ENCODE measurements around the gene SEC16A.
A peak's percentile ranks its signal among the peaks of the same experiment; 100 is the strongest.

SEC16A gene
- long read RNA-seq, full-length matches to known transcripts, result 4 of 67 reads
- long read RNA-seq, partial matches to known transcripts, result 36 of 67 reads
- long read RNA-seq, other reads (novel, unspliced or antisense), result 27 of 67 reads

DNA sequence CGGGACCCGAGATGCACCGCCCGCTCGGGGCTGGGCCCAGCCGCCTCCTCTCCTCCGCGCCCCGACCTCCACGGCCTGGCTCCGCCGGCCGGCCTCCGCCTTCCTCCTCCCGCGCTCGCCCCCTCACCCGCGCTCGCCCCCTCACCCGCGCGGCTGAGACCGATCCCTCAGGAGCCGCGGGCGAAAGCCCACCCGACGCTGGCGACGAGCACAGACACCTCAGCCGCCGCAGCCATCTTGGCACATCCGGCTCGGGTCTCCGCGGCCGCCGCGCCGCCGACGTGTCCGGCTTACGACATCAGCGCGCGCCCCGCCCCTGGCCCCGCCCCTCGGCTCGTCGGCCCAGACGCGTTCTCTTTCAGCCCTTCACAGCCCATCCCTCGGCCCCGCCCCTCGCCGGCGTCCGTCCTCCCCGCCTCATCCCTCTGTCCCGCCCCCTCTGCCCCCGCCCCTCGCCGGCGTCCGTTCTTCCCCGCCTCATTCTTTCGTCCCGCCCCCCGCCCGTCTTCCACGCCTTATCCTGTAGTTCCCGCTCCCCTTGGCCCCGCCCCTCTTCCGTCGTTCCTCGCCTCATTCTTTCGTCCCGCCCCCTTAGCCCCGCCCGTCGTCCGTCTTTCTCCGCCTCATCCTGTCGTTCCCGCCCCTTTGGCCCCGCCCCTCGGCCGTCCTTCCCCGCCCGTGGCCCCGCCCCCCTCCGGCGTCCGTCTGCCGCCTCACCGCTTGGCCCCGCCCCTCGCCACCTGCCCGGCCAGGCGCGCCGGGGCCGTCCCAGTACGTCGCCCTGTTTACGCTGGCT lies at the start of gene SEC16A:
Gene SEC16A, minus strand, starts transcription at position 248 of the 796 bp plus-strand sequence. CDS start 5,425 bp downstream, outside the sequence.
- Histone ChIP-seq H3K27me3 (ENCODE audit: insufficient read depth, poor library complexity, severe bottlenecking) (no peaks in the 10 kb centered on the region), H3K4me3 (replicated peaks; ENCODE audit: insufficient read depth, low read length) (peak within 1 kb of the TSS; percentile 91), H3K27ac (replicated peaks) (peak within 1 kb of the TSS; percentile 99)
- peak; percentile 90 to 98 for DNase-seq (ENCODE audit: low read depth in 1 of 2, low spot score in 1 of 2)
- TF ChIP-seq GABPA (IDR thresholded peaks at IDR 0.05; ENCODE audit: low read depth), result no peak
- peak; percentile 51; the same call in 1 of the 2 replicates for TF ChIP-seq POLR2AphosphoS5 (IDR thresholded peaks at IDR 0.05; ENCODE audit: low read depth)
- TF ChIP-seq, protein P1, sequence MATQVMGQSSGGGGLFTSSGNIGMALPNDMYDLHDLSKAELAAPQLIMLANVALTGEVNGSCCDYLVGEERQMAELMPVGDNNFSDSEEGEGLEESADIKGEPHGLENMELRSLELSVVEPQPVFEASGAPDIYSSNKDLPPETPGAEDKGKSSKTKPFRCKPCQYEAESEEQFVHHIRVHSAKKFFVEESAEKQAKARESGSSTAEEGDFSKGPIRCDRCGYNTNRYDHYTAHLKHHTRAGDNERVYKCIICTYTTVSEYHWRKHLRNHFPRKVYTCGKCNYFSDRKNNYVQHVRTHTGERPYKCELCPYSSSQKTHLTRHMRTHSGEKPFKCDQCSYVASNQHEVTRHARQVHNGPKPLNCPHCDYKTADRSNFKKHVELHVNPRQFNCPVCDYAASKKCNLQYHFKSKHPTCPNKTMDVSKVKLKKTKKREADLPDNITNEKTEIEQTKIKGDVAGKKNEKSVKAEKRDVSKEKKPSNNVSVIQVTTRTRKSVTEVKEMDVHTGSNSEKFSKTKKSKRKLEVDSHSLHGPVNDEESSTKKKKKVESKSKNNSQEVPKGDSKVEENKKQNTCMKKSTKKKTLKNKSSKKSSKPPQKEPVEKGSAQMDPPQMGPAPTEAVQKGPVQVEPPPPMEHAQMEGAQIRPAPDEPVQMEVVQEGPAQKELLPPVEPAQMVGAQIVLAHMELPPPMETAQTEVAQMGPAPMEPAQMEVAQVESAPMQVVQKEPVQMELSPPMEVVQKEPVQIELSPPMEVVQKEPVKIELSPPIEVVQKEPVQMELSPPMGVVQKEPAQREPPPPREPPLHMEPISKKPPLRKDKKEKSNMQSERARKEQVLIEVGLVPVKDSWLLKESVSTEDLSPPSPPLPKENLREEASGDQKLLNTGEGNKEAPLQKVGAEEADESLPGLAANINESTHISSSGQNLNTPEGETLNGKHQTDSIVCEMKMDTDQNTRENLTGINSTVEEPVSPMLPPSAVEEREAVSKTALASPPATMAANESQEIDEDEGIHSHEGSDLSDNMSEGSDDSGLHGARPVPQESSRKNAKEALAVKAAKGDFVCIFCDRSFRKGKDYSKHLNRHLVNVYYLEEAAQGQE (IDR thresholded peaks at IDR 0.05; ENCODE audit: insufficient replicate concordance, low read depth), result peak; percentile 57
- TF ChIP-seq, protein P2, sequence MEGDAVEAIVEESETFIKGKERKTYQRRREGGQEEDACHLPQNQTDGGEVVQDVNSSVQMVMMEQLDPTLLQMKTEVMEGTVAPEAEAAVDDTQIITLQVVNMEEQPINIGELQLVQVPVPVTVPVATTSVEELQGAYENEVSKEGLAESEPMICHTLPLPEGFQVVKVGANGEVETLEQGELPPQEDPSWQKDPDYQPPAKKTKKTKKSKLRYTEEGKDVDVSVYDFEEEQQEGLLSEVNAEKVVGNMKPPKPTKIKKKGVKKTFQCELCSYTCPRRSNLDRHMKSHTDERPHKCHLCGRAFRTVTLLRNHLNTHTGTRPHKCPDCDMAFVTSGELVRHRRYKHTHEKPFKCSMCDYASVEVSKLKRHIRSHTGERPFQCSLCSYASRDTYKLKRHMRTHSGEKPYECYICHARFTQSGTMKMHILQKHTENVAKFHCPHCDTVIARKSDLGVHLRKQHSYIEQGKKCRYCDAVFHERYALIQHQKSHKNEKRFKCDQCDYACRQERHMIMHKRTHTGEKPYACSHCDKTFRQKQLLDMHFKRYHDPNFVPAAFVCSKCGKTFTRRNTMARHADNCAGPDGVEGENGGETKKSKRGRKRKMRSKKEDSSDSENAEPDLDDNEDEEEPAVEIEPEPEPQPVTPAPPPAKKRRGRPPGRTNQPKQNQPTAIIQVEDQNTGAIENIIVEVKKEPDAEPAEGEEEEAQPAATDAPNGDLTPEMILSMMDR (IDR thresholded peaks at IDR 0.05; ENCODE audit: insufficient read depth, low read length), result no peak

GRCh38 chr9:136531904-136532798 lies 49.3 kb upstream of the SEC16A start:
- no peaks in the 10 kb centered on the region for H3K27me3 ChIP-seq (ENCODE audit: insufficient read depth, poor library complexity, severe bottlenecking)
- TF ChIP-seq GABPA (IDR thresholded peaks at IDR 0.05; ENCODE audit: low read depth), result no peak
- TF ChIP-seq, protein P2 (IDR thresholded peaks at IDR 0.05; ENCODE audit: insufficient read depth, low read length), result no peak
- TF ChIP-seq, protein P1 (IDR thresholded peaks at IDR 0.05; ENCODE audit: insufficient replicate concordance, low read depth), result no peak
- no peak overlapping the region for H3K4me3 ChIP-seq (replicated peaks; ENCODE audit: insufficient read depth, low read length)
- DNase-seq (ENCODE audit: low read depth in 1 of 2, low spot score in 1 of 2), result no peak
- H3K27ac ChIP-seq (replicated peaks), result peak overlapping the region; percentile 70

DNA sequence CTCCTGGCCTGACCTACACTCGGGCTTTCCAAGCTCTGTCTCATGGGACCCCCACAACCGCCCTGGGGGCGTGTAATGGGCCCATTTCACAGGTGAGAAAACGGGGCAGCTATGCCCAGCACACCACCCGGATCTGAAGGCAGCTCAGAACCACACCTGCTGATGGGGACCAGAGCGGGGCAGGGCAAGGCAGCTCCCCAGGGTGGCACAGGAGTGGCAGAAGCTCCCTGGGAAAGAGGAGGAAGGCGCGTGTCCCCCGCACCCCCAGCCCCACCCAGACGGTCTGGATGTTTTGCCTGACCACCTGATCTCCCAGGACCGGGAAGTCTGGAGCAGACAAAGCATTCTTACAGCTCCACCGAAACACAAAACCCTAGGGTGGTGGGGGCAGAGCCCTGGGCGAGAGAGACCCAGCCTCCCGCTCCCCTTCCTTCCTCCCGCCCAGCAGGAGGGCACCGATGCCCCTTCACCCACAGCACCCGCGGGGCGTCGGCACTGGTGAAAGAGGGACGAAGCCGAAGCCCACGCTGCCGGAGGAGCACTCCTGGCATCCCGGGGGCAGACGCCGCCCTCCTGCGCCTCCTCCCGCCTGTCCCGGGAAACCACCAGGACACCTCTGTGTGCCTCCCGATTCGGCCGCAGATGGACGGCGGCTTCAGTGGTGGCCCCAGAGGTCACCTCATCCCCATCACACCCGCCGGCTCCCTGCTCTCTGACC lies 48.5 kb upstream of the SEC16A start:
- Histone ChIP-seq H3K27ac (replicated peaks) (no peak overlapping the region), H3K4me3 (replicated peaks; ENCODE audit: insufficient read depth, low read length) (no peak overlapping the region), H3K27me3 (ENCODE audit: insufficient read depth, poor library complexity, severe bottlenecking) (no peaks in the 10 kb centered on the region)
- TF ChIP-seq SPI1 (IDR thresholded peaks at IDR 0.05; ENCODE audit: borderline replicate concordance, low read depth) (no peak), GABPA (IDR thresholded peaks at IDR 0.05; ENCODE audit: low read depth) (no peak), POLR2AphosphoS5 (IDR thresholded peaks at IDR 0.05; ENCODE audit: low read depth) (no peak)
- TF ChIP-seq, protein P1 (IDR thresholded peaks at IDR 0.05; ENCODE audit: insufficient replicate concordance, low read depth), result no peak
- TF ChIP-seq, protein P2 (IDR thresholded peaks at IDR 0.05; ENCODE audit: insufficient read depth, low read length), result no peak
- DNase-seq (ENCODE audit: low read depth in 1 of 2, low spot score in 1 of 2), result no peak
